Urothelium cell line (cell line): ENCODE measurements around the gene VAV2.

Source experiments
- DNase-seq: peaks from one replicate; pipeline ENCODE4 v3.0.0; 2011; ENCODE audit warnings: low spot score, mixed read lengths
- FAIRE-seq: peaks from 2 replicates; lab custom pipeline; 2011; peaks lifted over from hg19 to GRCh38; lab: Jason Lieb, UNC

The VAV2 gene

GRCh38 chr9:133982971-133983720, 9.0 kb downstream of the VAV2 start:
- DNase-seq, result no peak
- FAIRE-seq, result no peak

DNA sequence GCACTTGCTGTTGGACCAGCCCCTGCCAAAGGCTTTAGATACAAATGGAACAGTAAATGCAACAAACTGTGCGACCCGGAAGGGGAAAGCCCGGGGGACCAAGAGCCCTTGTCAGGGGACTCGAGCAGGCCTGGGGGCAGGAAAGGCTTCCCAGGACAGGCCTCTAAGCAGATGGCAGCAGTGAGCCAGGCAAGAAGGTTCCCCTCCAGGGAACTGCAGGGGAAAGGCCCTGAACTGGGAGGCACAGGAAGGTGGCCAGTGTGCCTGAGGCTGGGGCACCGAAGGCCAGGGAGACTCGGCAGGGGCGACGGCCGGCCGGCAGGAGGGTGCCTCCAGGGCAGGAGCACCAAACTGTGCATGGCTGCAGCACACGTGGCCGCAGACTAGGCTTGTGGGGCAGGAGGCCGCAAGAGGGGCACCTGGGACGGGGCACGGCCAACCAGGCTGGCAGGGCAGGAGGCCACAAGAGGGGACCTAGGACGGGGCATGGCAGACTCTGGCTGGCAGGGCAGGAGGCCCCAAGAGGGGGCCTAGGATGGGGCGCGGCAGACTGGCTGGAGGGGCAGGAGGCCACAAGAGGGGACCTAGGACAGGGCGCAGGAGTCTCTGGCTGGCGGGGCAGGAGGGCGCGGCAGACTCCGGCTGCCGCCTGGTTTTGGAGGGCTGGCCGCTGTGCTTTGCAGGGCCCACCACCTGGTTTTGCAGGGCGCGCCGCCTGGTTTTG, 10.0 kb downstream of the VAV2 start:
- DNase-seq (no peak), FAIRE-seq (no peak)

DNA sequence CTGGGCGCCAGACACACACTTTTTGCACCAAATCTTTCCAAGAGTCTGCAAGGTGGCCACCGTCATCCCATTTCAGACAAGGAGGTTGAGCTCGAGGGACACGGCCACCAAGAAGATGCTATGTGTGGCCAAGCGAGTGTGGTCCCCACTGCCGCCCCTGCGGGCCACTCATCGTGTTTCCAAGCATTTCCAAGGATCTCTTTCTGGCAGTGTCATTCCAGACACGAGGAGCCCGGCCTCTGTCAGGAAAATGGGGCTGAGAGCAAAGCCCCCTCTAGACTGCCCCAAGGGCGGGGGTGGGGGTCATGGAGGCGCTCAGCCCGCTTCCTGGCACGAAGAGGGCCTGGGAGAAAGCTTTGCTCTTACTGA, 10.6 kb downstream of the VAV2 start:
- DNase-seq, result no peak
- FAIRE-seq, result no peak

GRCh38 chr9:133980864-133981588, 11.1 kb downstream of the VAV2 start:
- FAIRE-seq (no peak), DNase-seq (no peak)

DNA sequence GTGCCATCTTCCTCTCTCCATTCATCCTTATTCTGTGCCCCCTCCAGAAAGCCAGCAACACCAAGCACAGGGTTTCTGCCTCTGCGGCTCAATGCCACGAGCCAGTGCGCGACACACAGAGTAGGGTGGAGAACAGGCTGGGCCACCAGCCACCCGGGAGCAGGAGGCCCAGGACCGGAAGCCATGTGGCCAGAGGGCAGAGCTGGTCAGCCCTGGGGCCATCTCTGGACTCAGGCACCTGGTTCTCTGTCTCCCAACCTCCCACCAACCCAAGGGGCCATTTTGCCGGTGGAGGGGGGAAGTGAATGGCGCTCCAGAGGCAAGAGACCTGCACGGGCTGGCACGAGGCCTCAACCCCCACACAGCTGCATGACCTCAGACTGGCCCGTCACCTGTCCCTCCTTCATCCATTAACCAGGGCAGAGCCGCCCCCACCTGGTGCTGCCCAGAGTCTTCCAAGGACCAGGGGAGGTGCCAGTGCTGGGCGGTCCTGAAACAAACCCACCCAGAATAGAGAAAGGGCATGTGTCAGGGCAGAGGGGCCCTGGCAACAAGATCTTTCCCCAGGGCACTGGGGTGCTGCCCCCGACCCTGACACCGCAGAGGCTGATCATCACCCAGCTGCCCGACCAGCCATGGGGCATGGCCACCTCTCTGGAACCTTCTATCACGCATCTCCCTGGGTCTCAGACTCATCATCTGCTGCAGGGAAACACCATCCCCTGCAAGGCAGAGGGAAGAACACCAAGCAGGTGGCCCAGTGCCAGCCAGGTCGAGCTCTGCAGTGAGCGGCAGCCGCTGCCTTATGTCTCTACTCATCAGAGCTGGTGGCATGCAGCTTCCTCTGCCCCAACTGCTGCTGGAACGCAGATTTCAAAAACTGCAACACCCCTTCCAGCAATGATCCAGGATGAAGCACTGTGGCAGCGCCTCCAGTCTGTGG, 11.9 kb downstream of the VAV2 start:
- FAIRE-seq (no peak), DNase-seq (no peak)

DNA sequence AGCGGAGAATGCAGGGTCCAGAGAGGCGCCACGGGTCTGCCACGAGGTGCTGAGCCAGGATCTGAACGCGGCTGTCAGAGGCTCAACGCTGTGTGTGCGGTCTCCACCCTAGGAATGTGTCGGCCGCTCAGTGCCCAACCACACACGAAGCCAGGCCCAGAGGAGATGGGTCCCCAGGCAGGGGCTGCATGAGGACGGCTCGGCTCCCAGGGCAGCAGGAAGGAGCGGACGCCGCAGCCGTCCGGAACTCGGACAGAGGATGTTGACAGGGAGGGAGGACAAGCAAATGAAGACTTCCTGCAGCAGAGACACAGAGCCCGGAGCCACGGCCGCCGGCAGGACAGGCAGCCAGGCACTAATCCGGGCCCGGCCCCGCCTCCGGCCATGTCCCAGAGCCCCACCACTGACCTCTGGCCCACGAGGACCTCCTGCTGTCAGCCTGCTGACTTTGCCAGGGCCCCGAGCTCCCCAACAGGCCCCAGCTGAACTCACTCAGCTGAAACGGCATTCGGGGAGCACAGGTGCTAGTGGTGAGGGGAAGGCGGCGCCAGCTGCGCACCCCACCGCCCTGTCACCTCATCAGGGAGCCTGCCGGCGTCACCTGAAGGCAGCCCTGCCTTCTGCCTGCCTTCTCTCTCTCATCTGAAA, 12.7 kb downstream of the VAV2 start:
- DNase-seq, result no peak

DNA sequence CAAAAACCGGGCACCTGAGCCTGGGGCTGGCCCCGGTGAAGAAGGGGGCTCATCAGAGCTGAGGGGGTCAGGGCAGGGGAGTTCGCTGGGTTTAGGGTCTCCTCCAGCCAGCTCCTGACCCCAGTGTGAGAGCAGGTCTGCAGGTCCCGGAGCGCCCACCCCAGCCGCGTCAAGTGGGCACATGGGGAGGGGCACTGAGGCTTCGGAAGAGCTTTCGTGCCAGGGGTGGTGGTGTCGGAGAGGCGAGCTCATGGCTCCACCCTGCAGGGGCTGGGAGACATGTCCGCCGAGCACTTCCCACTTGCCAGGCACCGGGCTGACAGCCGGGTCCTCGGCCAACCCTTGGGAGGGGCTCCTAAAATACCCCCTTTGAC, 13.2 kb downstream of the VAV2 start:
- DNase-seq (no peak), FAIRE-seq (no peak)

More for the DNA sequence above, 12.7 kb downstream of the VAV2 start:
- FAIRE-seq, result no peak

DNA sequence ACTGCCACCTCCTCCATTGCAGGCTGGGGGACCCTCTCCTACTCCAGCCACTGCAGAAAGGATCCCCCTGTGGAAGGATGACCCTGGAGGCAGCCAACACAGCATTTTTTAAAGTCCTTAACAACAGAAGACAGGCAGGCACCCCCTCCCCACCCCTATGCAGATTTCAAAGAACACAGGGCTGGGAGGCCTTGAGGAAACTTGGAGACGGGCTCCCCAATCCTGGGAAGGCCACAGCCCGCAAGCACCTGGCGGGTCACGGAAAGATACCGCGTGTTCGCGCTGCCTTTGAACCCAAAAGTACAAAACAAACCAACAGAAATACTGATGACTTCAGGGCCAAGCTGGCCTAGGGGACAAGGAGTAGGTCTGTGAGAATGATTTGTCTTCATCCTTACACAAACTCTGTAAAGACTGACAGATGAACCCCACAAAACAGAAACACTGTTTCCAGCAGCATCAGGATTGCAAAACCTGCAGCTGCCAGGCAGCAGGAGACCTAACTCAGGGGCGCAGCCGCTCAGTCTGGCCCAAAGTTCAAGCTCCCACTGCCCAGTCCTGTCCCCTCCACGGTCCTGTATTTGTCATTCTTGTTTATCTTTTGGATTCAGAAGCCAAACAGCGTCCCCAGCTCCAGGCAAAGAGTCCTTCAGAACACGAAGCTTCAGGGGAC, 13.8 kb downstream of the VAV2 start:
- FAIRE-seq, result no peak
- DNase-seq, result no peak

GRCh38 chr9:133977421-133978201, 14.5 kb downstream of the VAV2 start:
- FAIRE-seq (no peak), DNase-seq (no peak)

- no peak for FAIRE-seq
- DNase-seq, result no peak
Observed at GRCh38 chr9:133976887-133977286, 15.2 kb downstream of the VAV2 start.

GRCh38 chr9:133976191-133976861, 15.8 kb downstream of the VAV2 start:
- DNase-seq (no peak), FAIRE-seq (no peak)

DNA sequence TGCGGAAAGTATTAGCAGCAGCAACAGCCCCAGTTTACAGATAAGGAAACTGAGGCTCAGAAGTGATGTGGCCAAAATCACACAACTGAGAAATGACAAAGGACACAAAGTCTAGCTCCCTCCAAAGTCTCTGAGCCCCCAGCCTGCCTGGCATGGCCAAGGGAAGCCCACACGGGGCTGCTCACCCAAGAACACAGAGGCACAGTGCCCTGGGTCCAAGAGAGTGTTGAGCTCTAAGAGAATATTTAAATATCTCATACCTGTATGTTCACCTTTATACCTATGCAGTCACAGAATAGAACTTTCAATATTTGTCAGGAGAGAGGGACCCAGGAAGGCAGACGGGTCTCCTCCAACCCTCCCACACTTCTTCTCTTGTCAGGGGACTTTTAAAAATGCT, 16.6 kb downstream of the VAV2 start:
- DNase-seq (no peak), FAIRE-seq (no peak)

DNA sequence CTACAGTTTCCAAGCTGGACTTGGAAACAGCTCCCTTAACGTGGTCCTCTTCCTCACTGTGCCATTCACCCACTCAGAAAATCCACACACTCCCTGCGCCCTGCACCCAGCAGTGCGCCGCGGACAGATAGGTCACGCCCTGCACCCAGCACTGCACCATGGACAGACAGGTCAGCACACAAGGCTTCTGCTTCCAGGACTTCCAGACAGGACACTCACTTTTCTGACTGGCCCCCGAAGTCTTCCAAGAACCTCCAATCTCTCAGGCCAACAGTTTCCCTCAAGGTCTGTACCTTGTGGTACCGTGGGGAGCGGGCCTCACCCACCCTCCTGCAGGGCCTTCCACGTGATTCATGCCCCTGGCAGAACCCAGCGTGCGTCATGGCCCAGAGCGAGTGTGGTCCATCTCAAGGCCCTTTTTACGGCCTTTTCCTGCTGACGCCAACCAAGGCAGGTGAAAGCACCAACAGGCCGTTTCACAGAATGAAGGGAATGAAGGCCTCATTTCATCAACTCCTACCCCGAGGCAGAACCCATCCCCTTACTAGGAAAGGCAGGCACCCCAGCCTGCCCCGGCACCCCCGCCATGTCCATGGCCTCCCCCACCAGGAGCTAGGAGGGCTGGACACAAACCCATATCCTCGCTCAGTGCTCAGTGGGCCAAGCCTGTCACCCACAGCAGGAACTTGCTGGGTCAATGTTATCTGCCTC, 17.3 kb downstream of the VAV2 start:
- no peak for FAIRE-seq

GRCh38 chr9:133973791-133974630, 18.1 kb downstream of the VAV2 start:
- DNase-seq, result no peak
- no peak for FAIRE-seq

More for the DNA sequence above, 17.3 kb downstream of the VAV2 start:
- no peak for DNase-seq

DNA sequence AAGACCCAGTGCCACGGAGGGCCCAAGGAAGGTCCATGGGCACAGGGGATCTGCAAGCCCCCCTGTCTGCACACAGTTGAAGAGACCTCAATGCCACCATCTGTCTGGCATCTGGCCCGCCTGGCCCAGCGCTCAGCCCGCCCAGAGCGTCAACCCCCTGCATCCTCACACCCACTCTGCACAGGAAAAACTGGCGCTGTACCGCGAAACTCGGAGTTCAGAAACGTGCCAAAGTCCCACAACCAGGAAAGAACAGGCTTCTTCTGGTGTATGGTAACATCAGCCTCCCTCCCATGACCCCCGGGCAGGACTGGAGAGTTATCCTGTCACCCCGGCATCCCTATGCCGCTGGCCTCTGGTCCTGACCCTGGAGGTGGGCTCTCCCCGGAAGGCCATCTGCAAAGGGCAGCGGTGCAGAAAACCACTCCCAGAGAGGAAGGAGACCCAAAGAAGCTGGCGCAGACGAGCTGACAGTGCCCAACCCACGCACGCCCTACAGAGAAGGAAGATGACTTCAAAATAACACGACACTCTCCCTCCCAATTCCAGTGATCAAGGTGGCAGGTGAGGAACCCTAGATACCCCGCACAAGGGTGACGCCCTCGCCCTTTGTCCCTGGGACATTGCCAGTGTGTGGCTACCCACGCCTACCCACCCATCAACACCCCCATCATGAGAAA, 18.9 kb downstream of the VAV2 start:
- DNase-seq (no peak), FAIRE-seq (no peak)
